B cell (primary cell): ENCODE data around the gene CREM. TPM values are rescaled to one million over a fixed set of nuclear protein-coding genes. Genes with fewer than 3 reads are reported as not detected.

Experiments used
- ATAC-seq: fragments of 200-7000 bp; cut with Tn5 transposase; one replicate; pipeline ENCODE4 v1.10.0; 2021; ENCODE audit warnings: low read depth, mild to moderate bottlenecking, moderate number of reproducible peaks, moderate library complexity
- CTCF ChIA-PET: fragments of 350-600 bp; sonication (Branson Sonifier 250); formaldehyde crosslinking; loops from one replicate; lab custom pipeline; 2021; ENCODE audit warnings: antibody characterized with exemption, inconsistent platforms; lab: Charles Lee
- POLR2A ChIA-PET: fragments of 350-600 bp; sonication (Branson Sonifier 250); formaldehyde crosslinking; loops from one replicate; lab custom pipeline; 2021; ENCODE audit warnings: antibody characterized with exemption; lab: Charles Lee
- DNase-seq: peaks from one replicate; pipeline ENCODE4 v3.0.0; 2013
- H2AFZ ChIP-seq: 2 replicates; pipeline ENCODE4 v1.6.1; 2012; ENCODE audit warnings: mild to moderate bottlenecking, low read depth, low read length; ENCODE audit not compliant: insufficient read depth, poor library complexity, severe bottlenecking
- H3K27ac ChIP-seq, 2 donors: 1 replicate in 1 of 2; 2 replicates in 1 of 2; pipeline ENCODE4 v1.5.1; 2012 to 2013; ENCODE audit warnings: low read length in 2 of 2, mild to moderate bottlenecking in 2 of 2, moderate library complexity in 1 of 2
- H3K27me3 ChIP-seq, 4 experiments: fragments of 200-600 bp in 1 of 4; sonication (generic) in 1 of 4; replicated peaks in 1 of 4; 1 replicate in 2 of 4; 2 replicates in 2 of 4; pipeline versions ENCODE4 v1.6.1 to v1.7.0; 2013 to 2016; ENCODE audit warnings: low read length in 3 of 4, mild to moderate bottlenecking in 2 of 4, mixed read lengths in 1 of 4, moderate library complexity in 1 of 4; ENCODE audit not compliant: insufficient read depth in 4 of 4, control insufficient read depth in 3 of 4; ENCODE audit errors: control extremely low read depth in 1 of 4
- H3K36me3 ChIP-seq, 2 experiments: replicated peaks in 1 of 2; 1 replicate in 1 of 2; 2 replicates in 1 of 2; pipeline versions ENCODE4 v1.6.1 to v1.7.1; 2013; ENCODE audit warnings: low read length in 1 of 2; ENCODE audit not compliant: insufficient read depth in 2 of 2, control insufficient read depth in 1 of 2; ENCODE audit errors: control extremely low read depth in 1 of 2, extremely low read depth in 1 of 2
- H3K4me1 ChIP-seq, 2 donors: fragments of 200-600 bp in 1 of 2; sonication (generic) in 1 of 2; 1 replicate in 1 of 2; 2 replicates in 1 of 2; pipeline versions ENCODE4 v1.5.1 to v1.6.1; 2013 to 2017; ENCODE audit warnings: low read length in 2 of 2; ENCODE audit not compliant: control insufficient read depth in 2 of 2, insufficient read depth in 2 of 2
- H3K4me2 ChIP-seq: replicated peaks from 2 replicates; pipeline ENCODE3; 2012; ENCODE audit warnings: mild to moderate bottlenecking, low read depth, low read length; ENCODE audit not compliant: poor library complexity, severe bottlenecking
- H3K4me3 ChIP-seq, 5 experiments: fragments of 200-600 bp in 1 of 5; sonication (generic) in 1 of 5; 1 replicate in 3 of 5; 2 replicates in 2 of 5; pipeline versions ENCODE4 v1.5.1 to v1.7.0; 2011 to 2016; ENCODE audit warnings: low read length in 4 of 5, mild to moderate bottlenecking in 4 of 5, low read depth in 2 of 5, control low read depth in 1 of 5, moderate library complexity in 1 of 5; ENCODE audit not compliant: insufficient read depth in 1 of 5; ENCODE audit errors: control extremely low read depth in 1 of 5, extremely low read depth in 1 of 5
- H3K79me2 ChIP-seq: fragments of 200-600 bp; sonication (generic); one replicate; pipeline ENCODE4 v1.6.0; 2016; ENCODE audit warnings: low read length; ENCODE audit not compliant: control insufficient read depth, insufficient read depth
- H3K9ac ChIP-seq: fragments of 200-600 bp; sonication (generic); 2 replicates; pipeline ENCODE4 v1.6.1; 2017; ENCODE audit warnings: mild to moderate bottlenecking, low read length, moderate library complexity
- H3K9me3 ChIP-seq, 3 donors: one replicate each; pipeline versions ENCODE4 v1.6.1 to v1.7.1; 2013; ENCODE audit warnings: low read length in 2 of 3; ENCODE audit not compliant: control insufficient read depth in 2 of 3, insufficient read depth in 1 of 3; ENCODE audit errors: control extremely low read depth in 1 of 3
- H4K20me1 ChIP-seq: 2 replicates; pipeline ENCODE4 v1.6.0; 2012; ENCODE audit warnings: mild to moderate bottlenecking, low read length; ENCODE audit not compliant: insufficient read depth, control insufficient read depth, poor library complexity, severe bottlenecking
- H3K27ac Mint-ChIP-seq: one replicate; pipeline ENCODE4 v1.8.0; 2021; ENCODE audit warnings: mixed read lengths
- H3K27me3 Mint-ChIP-seq: one replicate; pipeline ENCODE4 v1.8.0; 2021; ENCODE audit warnings: mixed read lengths
- H3K4me1 Mint-ChIP-seq: one replicate; pipeline ENCODE4 v1.8.0; 2021; ENCODE audit warnings: mixed read lengths
- H3K4me3 Mint-ChIP-seq: one replicate; pipeline ENCODE4 v1.8.0; 2021; ENCODE audit warnings: mixed read lengths
- H3K9me3 Mint-ChIP-seq: one replicate; pipeline ENCODE4 v1.8.0; 2022; ENCODE audit warnings: mixed read lengths; ENCODE audit not compliant: insufficient read depth
- EZH2 ChIP-seq: IDR thresholded peaks from 2 replicates; pipeline ENCODE4 v1.6.1; 2012; ENCODE audit warnings: borderline replicate concordance, low read depth, mild to moderate bottlenecking, moderate library complexity, low read length; ENCODE audit not compliant: insufficient read depth, poor library complexity, severe bottlenecking
- WGBS: methylation state at CpG from one replicate; pipeline ENCODE4 v1.1.5; 2013; ENCODE audit warnings: missing lambda C conversion rate; ENCODE audit not compliant: insufficient coverage; 5-methylcytosine and 5-hydroxymethylcytosine counted together
- intact Hi-C: fragments of 100-400 bp; cut with micrococcal nuclease; formaldehyde crosslinking; loops from one replicate; pipeline ENCODE4 v1.10.0; 2022
- polyA plus RNA-seq: library from polyadenylated mRNA; depleted of rRNA; stranded (reverse); fragments of >200 nt; gene quantifications from 2 replicates; pipeline ENCODE4 v1.2.3, GENCODE V29; 2012
- total RNA-seq, 2 donors: library from RNA; stranded (reverse); fragments of 120-200 nt in 1 of 2; gene quantifications; 1 replicate in 1 of 2; 2 replicates in 1 of 2; pipeline versions ENCODE4 v1.2.3 to v1.2.4, GENCODE V29; 2013 to 2022
- TF ChIP-seq, protein P1 (sequence below): fragments of 200-600 bp; IDR thresholded peaks from one replicate; pipeline ENCODE4 v1.8.0; 2022; ENCODE audit warnings: antibody characterized with exemption, mild to moderate bottlenecking

CREM gene
- total and polyA plus RNA-seq, 2 donors (not counting 1 experiment from before 2014, with no cell fraction given), result 7.3 to 94.6 TPM

DNA sequence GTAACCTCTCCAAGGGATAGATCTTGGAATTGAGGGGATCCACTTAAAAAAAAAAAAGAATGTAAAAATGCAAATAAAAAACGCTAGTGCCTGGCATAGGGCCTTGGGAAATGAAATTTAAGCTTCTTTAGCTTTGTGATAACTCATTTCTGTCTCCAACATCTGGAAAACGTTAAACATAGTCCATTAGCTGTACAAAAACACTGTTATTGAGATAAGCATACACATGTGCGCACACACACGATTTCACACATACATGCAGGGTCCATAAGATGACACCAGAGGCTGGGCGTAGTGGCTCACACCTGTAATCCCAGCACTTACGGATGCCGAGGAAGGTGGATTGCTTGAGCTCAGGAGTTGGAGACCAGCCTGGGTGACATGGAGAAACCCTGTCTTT lies 22.8 kb upstream of the CREM start:
- no peak overlapping the region for H3K27ac Mint-ChIP-seq
- H3K4me3 Mint-ChIP-seq, result no peak overlapping the region
- TF ChIP-seq, protein P1, sequence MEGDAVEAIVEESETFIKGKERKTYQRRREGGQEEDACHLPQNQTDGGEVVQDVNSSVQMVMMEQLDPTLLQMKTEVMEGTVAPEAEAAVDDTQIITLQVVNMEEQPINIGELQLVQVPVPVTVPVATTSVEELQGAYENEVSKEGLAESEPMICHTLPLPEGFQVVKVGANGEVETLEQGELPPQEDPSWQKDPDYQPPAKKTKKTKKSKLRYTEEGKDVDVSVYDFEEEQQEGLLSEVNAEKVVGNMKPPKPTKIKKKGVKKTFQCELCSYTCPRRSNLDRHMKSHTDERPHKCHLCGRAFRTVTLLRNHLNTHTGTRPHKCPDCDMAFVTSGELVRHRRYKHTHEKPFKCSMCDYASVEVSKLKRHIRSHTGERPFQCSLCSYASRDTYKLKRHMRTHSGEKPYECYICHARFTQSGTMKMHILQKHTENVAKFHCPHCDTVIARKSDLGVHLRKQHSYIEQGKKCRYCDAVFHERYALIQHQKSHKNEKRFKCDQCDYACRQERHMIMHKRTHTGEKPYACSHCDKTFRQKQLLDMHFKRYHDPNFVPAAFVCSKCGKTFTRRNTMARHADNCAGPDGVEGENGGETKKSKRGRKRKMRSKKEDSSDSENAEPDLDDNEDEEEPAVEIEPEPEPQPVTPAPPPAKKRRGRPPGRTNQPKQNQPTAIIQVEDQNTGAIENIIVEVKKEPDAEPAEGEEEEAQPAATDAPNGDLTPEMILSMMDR, result no peak
- TF ChIP-seq EZH2, result no peak
- intact Hi-C loops, result no loop called here
- Histone ChIP-seq H3K27ac (no peak overlapping the region), H3K79me2 (no peaks in the 10 kb centered on the region), H3K27me3 (no peaks in the 10 kb centered on the region), H3K4me3 (no peak overlapping the region), H2AFZ (no peak overlapping the region), H3K4me1 (no peaks in the 10 kb centered on the region), H3K9me3 (no peaks in the 10 kb centered on the region), H3K36me3 (no peaks in the 10 kb centered on the region), H4K20me1 (no peaks in the 10 kb centered on the region), H3K9ac (no peak overlapping the region), H3K4me2 (no peak overlapping the region)
- no peaks in the 10 kb centered on the region for H3K9me3 Mint-ChIP-seq
- DNase-seq, result no peak
- ChIA-PET POLR2A (no interaction called here), CTCF (no interaction called here)
- no peaks in the 10 kb centered on the region for H3K27me3 Mint-ChIP-seq
- 100% methylated on average over 1 of the region's 7 CpGs for WGBS
- no peak for ATAC-seq
- H3K4me1 Mint-ChIP-seq, result no peaks in the 10 kb centered on the region

DNA sequence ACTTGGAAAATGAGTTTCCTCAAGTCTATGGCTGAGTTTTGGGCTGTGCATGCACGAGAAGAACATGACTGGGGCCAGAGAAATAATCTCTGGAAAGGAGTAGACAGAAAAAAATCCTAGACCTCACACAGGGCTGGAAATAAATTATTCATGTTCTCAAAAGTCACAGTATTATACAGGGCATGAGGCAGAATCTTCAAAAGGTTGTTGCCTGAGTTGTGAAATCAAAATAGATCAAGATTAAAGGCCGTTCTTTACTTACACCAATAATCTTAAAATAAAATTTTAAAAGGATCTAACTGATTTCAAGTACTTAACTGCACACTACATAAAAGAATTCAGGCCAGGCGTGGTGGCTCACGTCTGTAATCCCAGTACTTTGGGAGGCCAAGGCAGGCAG lies 14.1 kb upstream of the CREM start:
- POLR2A ChIA-PET, result no interaction called here
- Histone ChIP-seq H3K4me3 (no peak overlapping the region), H4K20me1 (no peaks in the 10 kb centered on the region), H3K9ac (no peak overlapping the region), H3K9me3 (no peaks in the 10 kb centered on the region), H3K27me3 (no peaks in the 10 kb centered on the region), H3K36me3 (no peaks in the 10 kb centered on the region), H3K4me2 (no peak overlapping the region), H3K27ac (no peak overlapping the region), H3K79me2 (no peaks in the 10 kb centered on the region), H2AFZ (no peak overlapping the region), H3K4me1 (no peaks in the 10 kb centered on the region)
- 100% methylated on average over 2 of the region's 4 CpGs for WGBS
- no peaks in the 10 kb centered on the region for H3K4me1 Mint-ChIP-seq
- H3K9me3 Mint-ChIP-seq, result no peaks in the 10 kb centered on the region
- no peak overlapping the region for H3K4me3 Mint-ChIP-seq
- CTCF ChIA-PET, result no interaction called here
- DNase-seq (no peak), ATAC-seq (no peak)
- intact Hi-C loops, result no loop called here
- H3K27me3 Mint-ChIP-seq, result peaks cover 7% of the 10 kb centered on the region
- no peak overlapping the region for H3K27ac Mint-ChIP-seq
- TF ChIP-seq EZH2, result no peak
- TF ChIP-seq, protein P1, result no peak
